NK-92 (cell line): Measurements from ENCODE around the gene ZDHHC24.

Experiments used
- DNase-seq: peaks from one replicate; lab custom pipeline; 2025; ENCODE audit not compliant: unreplicated experiment; lab: John Stamatoyannopoulos, UW

The ZDHHC24 gene

DNA sequence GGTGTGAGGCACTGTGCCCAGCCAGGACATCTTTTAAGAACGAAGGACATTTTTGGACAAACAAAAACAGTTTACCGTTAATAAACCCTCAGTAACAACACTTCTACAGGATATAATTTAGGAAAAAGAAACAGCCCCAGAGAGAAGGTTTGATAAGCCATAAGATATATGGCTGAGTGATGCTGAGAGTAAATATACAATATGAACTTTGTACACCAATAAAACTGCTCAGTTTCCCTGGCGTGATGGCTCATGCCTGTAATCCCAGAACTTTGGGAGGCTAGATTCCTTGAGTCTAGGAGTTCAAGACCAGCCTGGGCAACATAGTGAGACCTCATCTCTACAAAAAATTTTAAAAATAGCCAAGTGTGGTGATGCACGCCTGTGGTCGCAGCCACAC, 47.3 kb downstream of the ZDHHC24 start:
- no peak for DNase-seq

DNA sequence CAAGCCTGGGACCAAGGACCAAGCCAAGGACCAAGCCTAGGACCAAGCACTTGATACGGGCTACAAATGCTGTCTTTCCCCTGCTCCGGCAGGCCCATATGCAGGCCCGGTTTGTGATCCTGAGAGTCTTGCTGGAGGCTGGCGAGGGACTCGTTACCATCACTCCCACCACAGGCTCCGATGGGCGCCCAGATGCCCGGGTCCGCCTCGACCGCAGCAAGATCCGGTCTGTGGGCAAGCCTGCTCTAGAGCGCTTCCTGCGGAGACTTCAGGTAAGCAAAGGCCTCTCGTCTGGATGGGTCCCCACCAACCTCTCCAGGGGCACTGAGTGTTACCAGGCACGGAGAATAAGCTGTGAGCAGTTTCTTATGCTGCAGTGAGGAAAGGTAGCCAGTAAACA, 48.6 kb downstream of the ZDHHC24 start:
- no peak for DNase-seq

DNA sequence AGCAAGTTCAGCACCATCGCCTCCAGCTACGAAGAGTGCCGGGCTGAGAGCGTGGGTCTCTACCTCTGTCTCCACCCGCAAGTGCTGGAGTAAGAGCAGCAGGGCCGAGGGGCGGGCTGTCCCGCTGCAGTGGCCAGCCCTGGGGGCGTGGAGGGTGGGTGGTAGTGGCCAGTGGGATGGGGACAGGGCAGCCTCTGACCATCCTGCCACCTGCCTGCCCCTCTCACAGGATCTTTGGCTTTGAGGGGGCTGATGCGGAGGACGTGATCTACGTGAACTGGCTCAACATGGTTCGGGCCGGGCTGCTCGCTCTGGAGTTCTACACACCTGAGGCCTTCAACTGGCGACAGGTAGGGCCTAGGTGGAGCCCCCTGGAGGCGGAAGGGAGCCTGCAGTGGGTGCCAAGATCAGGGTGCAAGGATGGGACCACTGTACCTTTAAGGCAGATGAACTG, 50.4 kb downstream of the ZDHHC24 start:
- DNase-seq: no peak

DNA sequence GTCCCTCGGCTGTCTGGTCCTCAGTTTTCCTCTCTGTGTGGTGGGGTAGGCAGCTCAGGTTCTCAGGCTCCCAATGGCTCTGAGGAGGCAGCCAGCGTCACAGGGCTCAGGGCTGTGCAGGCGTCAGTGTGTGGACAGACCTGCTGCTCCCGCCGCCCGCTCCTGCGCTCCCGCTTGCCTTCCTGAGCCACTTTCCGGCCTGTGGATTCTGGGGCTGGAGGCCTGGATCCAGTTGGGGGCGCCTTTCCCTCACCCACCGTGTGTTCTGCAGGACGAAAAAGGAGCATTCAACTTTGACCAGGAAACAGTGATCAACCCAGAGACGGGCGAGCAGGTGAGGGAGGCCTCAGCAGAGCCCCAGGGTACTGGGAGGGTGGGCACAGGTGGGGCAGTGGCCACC, 50.9 kb downstream of the ZDHHC24 start:
- DNase-seq: no peak

GRCh38 chr11:66494458-66494857, 51.4 kb downstream of the ZDHHC24 start:
- DNase-seq: no peak

DNA sequence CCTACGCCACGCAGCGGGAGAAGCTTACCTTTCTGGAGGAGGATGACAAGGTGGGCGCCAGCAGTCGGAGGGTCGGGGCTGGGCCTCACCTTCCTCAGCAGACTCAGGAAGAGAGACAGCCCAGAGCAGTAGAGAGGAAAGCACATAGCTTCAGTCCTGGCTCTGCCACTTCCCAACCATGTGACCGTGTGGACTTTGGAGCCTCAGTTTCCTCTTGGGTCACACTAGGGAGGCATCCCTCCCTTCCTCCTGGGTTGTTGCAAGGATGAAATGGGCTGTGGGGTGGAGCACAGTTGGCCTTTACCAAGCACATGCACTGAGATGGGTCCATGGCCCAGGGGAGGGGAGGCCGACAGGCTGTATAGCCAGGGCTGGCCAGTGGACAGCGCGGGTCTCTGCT, 52.7 kb downstream of the ZDHHC24 start:
- no peak for DNase-seq

- no peak for DNase-seq
These were observed 53.5 kb downstream of the ZDHHC24 start for GRCh38 chr11:66492161-66492865.

DNA sequence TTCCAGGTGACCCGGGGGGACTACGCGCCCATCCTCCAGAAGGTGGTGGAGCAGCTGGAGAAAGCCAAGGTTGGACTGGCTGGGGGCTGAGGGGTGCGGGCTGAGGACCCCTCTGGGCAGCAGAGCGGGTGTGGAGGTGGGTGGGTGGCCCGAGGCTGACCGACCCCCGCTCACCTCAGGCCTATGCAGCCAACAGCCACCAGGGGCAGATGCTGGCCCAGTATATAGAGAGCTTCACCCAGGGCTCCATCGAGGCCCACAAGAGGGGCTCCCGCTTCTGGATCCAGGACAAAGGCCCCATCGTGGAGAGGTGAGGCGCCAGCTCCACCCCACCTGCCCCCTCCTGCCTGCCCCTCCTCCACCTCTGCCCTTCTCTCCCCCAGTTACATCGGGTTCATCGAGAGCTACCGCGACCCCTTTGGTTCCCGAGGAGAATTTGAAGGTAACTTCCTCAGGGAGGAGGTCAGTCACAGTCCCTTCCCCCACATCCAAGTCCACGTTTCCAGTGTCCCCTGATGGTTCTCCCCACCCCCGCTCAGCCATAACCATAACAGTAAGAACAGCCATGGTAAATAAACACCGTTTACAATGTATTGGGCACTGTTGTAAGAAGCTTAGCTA, 54.4 kb downstream of the ZDHHC24 start:
- no peak for DNase-seq

DNA sequence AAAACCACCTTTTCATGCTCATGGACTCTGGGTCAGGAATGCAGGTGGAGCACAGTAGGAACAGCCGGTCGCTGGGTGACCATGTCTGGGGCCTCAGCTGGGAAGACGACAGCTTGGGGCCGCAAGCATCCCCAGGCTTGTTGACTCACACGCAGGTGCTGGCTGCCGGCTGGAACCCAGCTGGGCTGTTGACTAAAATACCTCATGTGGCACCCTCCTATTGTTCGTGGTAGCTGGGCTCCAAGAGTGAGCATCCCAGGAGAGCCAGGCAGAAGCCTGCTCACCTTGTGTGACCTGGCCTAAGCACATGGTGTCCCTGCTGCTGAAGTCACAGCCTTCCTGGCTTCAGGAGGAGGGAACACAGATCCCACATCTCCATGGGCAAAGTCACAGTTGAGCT, 56.2 kb downstream of the ZDHHC24 start:
- DNase-seq: no peak

DNA sequence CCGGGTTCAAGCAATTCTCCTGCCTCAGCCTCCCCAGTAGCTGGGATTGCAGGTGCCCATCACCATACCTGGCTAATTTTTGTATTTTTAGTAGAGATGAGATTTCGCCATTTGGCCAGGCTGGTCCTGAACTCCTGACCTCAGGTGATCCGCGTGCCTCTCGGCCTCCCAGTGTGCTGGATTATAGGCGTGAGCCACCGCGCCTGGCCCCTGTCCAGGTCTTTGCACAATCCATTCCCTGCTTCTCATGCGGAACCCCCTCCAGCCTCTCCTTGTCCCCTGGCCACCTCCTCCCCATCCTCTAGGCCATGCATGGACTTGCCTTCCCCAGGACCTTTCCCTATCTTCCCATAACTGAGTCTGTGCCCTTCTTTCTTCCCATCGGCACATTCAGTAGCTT, 56.9 kb downstream of the ZDHHC24 start:
- DNase-seq: no peak

DNA sequence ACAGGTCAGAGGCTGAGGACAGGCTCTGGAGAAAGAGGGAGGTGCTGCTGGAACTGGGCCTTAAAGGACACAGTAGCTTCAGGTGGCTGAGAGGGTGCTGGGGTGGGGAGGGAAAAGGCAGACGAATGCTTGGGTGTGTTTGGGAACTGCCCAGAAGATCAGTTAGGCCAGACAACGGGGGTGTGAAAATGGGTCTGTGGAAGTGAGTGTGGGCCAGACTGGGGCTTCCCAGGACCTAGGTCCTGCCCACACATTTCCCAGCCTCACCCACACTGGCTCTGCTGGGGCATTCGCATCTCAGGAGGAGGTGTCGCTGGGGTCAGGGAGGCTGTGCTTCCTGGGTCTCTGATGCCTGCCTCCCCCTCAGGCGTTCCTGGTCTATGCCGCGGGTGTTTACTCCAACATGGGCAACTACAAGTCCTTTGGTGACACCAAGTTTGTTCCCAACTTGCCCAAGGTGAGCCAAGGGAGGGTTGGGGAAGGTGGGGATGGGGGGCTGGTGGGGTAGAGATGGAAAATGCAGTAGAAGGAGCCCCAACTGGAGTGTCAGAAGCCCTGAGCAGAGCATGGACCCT, 61.0 kb downstream of the ZDHHC24 start:
- no peak for DNase-seq

DNA sequence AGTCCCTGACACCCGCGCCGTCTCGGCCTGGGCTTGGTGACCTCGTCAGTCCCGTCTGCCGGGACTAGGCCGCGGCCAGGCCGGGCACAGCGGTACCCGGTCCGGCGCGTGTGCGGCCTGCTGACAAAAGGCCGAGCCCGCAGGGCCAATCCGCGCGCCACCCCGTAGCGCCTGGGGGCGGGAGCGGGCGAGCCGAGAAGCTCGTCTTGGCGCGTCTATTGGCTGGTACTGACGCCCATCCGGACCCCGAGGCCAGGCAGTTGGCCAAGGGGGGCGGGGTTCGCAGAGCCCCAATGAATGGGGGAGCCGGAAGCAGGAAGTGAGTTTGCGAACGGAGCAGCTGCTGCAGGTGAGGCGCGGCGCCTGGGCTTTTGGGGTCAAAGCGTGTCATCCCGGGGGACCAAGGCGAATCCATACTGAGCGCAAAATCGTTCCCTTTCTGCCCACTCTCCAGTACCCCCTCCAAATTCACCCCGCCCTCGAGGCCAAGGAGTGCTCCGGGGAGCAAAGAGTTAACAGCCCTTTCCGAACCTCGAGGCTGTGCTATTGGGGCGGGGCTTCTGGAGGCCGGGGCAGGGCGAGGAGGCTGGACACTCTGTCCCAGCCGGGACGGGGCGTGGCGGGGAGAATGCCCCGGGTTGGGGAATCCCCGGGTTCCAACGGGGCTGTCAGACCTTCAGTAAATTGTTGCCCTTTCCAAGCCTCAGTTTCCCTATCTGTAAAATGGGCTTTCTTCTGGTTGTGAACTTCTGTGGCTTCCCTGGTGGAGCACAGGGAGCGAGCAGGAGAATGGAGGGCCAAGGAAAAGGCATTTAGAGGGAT, 65.5 kb downstream of the ZDHHC24 start, which contains the start of gene DPP3:
Gene DPP3 (plus strand): TSS at position 318 of the 822 bp plus-strand sequence. CDS start 1,767 bp downstream, outside the sequence.
- peak; percentile 71 for DNase-seq

- no peak for DNase-seq
These were observed 66.3 kb downstream of the ZDHHC24 start for GRCh38 chr11:66479394-66480116.

- DNase-seq: no peak
These were observed 67.0 kb downstream of the ZDHHC24 start for GRCh38 chr11:66478729-66479393.

GRCh38 chr11:66477263-66478201, 68.3 kb downstream of the ZDHHC24 start:
- DNase-seq: no peak

DNA sequence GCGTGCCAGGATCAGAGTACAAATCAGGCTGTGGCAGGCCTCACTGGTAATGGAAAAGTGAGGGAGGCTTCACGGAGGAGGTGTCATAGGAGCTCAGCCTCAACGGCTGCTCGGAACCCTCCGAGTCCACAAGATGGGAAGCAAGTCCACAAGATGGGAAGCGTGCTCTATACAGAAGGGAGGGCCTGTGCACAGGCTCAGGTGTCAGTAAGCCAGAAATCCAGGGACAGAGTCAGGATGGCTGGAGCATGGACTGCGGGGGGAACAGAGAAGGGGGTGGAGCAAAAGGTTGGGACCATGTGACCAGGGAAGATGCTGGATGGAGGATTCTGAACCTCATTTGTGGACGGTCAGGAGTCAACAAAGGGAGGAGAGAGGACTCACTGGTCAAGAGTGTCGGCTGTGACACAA, 69.0 kb downstream of the ZDHHC24 start:
- no peak for DNase-seq

DNA sequence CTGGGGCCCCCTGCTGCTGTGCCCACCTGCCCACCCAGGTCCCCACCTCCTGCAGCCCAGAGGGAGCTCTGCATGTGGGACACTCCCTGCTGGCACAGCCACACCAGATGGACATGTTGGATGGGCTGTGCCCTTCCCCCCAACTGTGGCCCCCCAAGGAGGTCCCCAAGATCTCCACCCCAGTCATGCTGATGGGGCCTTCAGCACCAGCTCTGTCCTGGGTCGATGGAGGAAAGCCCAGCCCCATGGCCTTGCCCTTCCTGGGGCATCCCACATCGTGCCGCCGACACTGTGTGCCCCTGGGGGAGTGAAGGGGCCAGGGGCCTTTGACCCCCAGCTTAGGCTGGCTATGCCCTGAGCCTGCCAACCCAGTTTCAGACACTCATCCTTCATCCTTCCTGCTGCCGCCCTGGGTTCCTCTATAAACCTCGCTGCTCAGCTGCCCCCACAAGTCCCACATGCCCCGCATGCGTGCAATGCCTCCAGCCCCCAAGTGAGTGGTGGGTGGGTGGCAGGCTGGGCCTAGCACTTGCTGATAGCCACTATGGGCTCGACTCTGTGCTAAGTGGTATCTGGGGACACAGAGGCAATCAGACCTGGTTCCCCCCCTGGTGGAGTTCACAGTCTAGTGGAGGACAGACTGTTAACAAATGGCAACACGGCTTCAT, 69.5 kb downstream of the ZDHHC24 start:
- DNase-seq: no peak

- DNase-seq: no peak
These were observed 70.3 kb downstream of the ZDHHC24 start for GRCh38 chr11:66475349-66476172.
